ENCODE data around the gene ZWILCH. TPM values are rescaled to one million over a fixed set of nuclear protein-coding genes. Genes with fewer than 3 reads are reported as not detected.
A peak's percentile ranks its signal among the peaks of the same experiment; 100 is the strongest.

ZWILCH gene
- total and polyA plus RNA-seq, 9 donors = 3.5 to 9.6 (median 6.2) TPM

DNA sequence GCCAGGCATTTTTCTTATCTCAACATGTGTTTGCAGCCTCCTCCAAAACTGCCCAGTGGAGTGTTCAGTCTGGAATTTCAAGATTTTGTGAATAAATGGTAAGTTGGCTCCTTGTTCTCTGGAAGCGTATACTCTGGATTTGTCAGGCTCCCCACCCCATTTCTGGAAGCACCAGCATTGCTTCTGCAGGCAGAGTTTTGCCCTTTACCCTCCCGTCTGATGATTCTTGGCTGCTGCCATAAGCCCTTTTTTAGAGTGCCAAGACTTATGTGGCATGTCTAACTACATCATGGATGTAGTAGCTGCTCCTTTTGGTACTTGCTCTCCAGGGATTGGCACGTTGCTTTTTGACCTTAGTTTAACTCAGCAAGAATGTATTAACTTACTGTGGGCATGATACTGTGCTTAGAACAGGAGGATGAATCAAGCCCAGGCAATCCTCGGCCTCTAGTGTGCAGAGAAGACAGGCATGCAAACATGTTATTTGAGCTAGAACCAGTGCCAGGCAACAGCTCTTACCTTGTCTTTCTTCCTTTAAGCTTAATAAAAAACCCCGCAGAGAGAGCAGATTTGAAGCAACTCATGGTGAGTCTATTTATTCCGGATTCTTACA is 15.8 kb upstream of the ZWILCH start:
- H3K27me3 ChIP-seq = no peaks in the 10 kb centered on the region
- TF ChIP-seq POLR2A (IDR thresholded peaks at IDR 0.05) = no peak
- TF ChIP-seq, protein P1, sequence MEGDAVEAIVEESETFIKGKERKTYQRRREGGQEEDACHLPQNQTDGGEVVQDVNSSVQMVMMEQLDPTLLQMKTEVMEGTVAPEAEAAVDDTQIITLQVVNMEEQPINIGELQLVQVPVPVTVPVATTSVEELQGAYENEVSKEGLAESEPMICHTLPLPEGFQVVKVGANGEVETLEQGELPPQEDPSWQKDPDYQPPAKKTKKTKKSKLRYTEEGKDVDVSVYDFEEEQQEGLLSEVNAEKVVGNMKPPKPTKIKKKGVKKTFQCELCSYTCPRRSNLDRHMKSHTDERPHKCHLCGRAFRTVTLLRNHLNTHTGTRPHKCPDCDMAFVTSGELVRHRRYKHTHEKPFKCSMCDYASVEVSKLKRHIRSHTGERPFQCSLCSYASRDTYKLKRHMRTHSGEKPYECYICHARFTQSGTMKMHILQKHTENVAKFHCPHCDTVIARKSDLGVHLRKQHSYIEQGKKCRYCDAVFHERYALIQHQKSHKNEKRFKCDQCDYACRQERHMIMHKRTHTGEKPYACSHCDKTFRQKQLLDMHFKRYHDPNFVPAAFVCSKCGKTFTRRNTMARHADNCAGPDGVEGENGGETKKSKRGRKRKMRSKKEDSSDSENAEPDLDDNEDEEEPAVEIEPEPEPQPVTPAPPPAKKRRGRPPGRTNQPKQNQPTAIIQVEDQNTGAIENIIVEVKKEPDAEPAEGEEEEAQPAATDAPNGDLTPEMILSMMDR (IDR thresholded peaks at IDR 0.05) = no peak
- no peaks in the 10 kb centered on the region for H3K36me3 ChIP-seq
- intact Hi-C loops (cut with DNase I) = no loop called here
- WGBS, 3 donors = 35 to 48% (median 46%) methylated on average over 6 of the region's 6 CpGs
- H3K4me3 ChIP-seq = no peak overlapping the region
- H3K9me3 ChIP-seq = no peaks in the 10 kb centered on the region
- no peaks in the 10 kb centered on the region for H3K4me1 ChIP-seq (ENCODE audit: insufficient read depth)
- no peak for DNase-seq
- H3K27ac ChIP-seq = no peak overlapping the region

DNA sequence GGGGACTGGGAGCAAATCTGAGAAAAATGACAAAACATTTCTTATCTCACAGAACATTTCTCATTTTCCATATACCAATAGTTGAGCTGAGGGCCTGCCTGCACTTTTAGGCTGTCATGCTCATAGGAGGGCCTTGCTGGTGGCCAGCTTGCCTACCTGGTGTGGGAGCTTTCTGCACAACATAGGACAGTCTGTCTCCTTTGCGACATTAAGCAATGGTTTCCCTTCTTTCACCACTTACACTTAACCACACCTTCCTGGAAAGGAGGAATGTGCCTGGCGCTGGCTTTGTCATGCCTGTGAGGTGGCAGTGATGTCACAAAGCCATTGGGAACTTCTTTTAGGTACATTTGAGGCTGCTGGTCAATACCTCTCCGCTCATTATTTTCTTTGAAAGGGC is 13.3 kb upstream of the ZWILCH start:
- Histone ChIP-seq H3K9me3 (no peaks in the 10 kb centered on the region), H3K36me3 (no peaks in the 10 kb centered on the region), H3K27me3 (no peaks in the 10 kb centered on the region), H3K4me3 (no peak overlapping the region), H3K4me1 (ENCODE audit: insufficient read depth) (peaks cover 2% of the 10 kb centered on the region), H3K27ac (no peak overlapping the region)
- TF ChIP-seq POLR2A (IDR thresholded peaks at IDR 0.05) (no peak), EP300 (IDR thresholded peaks at IDR 0.05) (no peak)
- TF ChIP-seq, protein P1 (IDR thresholded peaks at IDR 0.05) = no peak
- 94 to 98% (median 95%) methylated on average over 3 of the region's 3 CpGs for WGBS, 3 donors
- intact Hi-C loops (cut with DNase I) = no loop called here
- no peak for DNase-seq

- intact Hi-C loops (cut with DNase I) = no loop called here
- Histone ChIP-seq H3K4me1 (ENCODE audit: insufficient read depth) (peaks cover 2% of the 10 kb centered on the region), H3K4me3 (no peak overlapping the region), H3K36me3 (no peaks in the 10 kb centered on the region), H3K27ac (no peak overlapping the region), H3K9me3 (no peaks in the 10 kb centered on the region), H3K27me3 (no peaks in the 10 kb centered on the region)
- TF ChIP-seq EP300 (IDR thresholded peaks at IDR 0.05) (no peak), POLR2A (IDR thresholded peaks at IDR 0.05) (no peak)
- TF ChIP-seq, protein P1 (IDR thresholded peaks at IDR 0.05) = no peak
- 87 to 92% (median 88%) methylated on average over 2 of the region's 2 CpGs for WGBS, 3 donors
- DNase-seq = no peak
Measured at GRCh38 chr15:66494262-66494661, 10.9 kb upstream of the ZWILCH start.

DNA sequence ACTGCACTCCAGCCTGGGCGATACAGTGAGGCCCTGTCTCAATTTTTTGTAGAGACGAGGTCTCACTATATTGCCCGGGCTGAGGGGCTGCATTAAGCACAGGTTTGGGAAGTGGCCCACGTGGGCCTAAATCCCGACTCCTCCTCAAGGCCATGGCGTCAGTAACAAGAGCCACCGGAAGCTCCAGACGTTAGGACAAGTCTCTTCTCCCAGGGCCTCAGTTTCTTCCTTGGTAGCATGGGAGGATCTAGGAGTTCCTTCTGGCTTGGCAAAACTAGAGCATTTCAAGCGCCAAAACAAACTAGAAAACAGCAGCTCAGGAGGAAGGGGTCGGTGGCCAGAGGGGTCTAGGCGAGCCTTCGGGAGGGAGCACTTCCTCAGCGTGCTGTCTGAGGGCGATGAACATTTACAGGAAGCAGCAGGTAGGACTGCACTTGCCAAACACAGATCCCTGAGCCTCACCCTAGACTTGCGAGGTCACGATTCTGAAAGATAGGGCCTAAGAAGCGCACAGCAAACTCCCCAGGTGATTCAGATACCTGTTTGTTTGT is 8.1 kb upstream of the ZWILCH start:
- peak overlapping the region; percentile 15 to 62 for H3K27ac ChIP-seq
- WGBS, 3 donors = 10% methylated on average over 17 of the region's 17 CpGs
- peak overlapping the region; percentile 89 for H3K4me3 ChIP-seq
- no peaks in the 10 kb centered on the region for H3K36me3 ChIP-seq
- peaks cover 2% of the 10 kb centered on the region for H3K4me1 ChIP-seq (ENCODE audit: insufficient read depth)
- intact Hi-C loops (cut with DNase I) = loop anchor here in 3 of 4 donors (2.0 to 5.0 kb wide), 2 partner anchors 110 kb away; partner anchors contain the start of gene MAP2K1 (in 3 of the 3)
- no peaks in the 10 kb centered on the region for H3K9me3 ChIP-seq
- TF ChIP-seq, protein P1 (IDR thresholded peaks at IDR 0.05) = no peak
- no peak for TF ChIP-seq EP300 (IDR thresholded peaks at IDR 0.05)
- no peak for TF ChIP-seq POLR2A (IDR thresholded peaks at IDR 0.05)
- H3K27me3 ChIP-seq = no peaks in the 10 kb centered on the region
- no peak for DNase-seq

Data from ovary (tissue), 9 donors.